ENCODE results near the gene PLPP6. TPM values are rescaled to one million over a fixed set of nuclear protein-coding genes. Genes with fewer than 3 reads are reported as not detected.

The PLPP6 gene
- total RNA-seq, 1 donor from 2014 or later = 6.1 TPM

GRCh38 chr9:4670591-4670990, 8.5 kb downstream of the PLPP6 start:
- DNase-seq (ENCODE audit: low read depth) (no peak), FAIRE-seq (no peak)
- Histone ChIP-seq H3K36me3 (ENCODE audit: control insufficient read depth, insufficient read depth, low read length) (no peaks in the 10 kb centered on the region), H3K27me3 (ENCODE audit: control insufficient read depth, insufficient read depth, low read length) (no peaks in the 10 kb centered on the region), H3K4me3 (ENCODE audit: low read depth, low read length) (no peak overlapping the region)
- TF ChIP-seq, protein P1, sequence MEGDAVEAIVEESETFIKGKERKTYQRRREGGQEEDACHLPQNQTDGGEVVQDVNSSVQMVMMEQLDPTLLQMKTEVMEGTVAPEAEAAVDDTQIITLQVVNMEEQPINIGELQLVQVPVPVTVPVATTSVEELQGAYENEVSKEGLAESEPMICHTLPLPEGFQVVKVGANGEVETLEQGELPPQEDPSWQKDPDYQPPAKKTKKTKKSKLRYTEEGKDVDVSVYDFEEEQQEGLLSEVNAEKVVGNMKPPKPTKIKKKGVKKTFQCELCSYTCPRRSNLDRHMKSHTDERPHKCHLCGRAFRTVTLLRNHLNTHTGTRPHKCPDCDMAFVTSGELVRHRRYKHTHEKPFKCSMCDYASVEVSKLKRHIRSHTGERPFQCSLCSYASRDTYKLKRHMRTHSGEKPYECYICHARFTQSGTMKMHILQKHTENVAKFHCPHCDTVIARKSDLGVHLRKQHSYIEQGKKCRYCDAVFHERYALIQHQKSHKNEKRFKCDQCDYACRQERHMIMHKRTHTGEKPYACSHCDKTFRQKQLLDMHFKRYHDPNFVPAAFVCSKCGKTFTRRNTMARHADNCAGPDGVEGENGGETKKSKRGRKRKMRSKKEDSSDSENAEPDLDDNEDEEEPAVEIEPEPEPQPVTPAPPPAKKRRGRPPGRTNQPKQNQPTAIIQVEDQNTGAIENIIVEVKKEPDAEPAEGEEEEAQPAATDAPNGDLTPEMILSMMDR (IDR thresholded peaks at IDR 0.05; ENCODE audit: insufficient read depth, low read length, severe bottlenecking) = no peak

- no peak for FAIRE-seq
- no peaks in the 10 kb centered on the region for H3K27me3 ChIP-seq (ENCODE audit: control insufficient read depth, insufficient read depth, low read length)
- DNase-seq (ENCODE audit: low read depth) = no peak
- no peaks in the 10 kb centered on the region for H3K36me3 ChIP-seq (ENCODE audit: control insufficient read depth, insufficient read depth, low read length)
- H3K4me3 ChIP-seq (ENCODE audit: low read depth, low read length) = no peak overlapping the region
- TF ChIP-seq, protein P1 (IDR thresholded peaks at IDR 0.05; ENCODE audit: insufficient read depth, low read length, severe bottlenecking) = no peak
Measured at GRCh38 chr9:4671737-4672136, 9.6 kb downstream of the PLPP6 start.

- TF ChIP-seq, protein P1 (IDR thresholded peaks at IDR 0.05; ENCODE audit: insufficient read depth, low read length, severe bottlenecking) = no peak
- H3K27me3 ChIP-seq (ENCODE audit: control insufficient read depth, insufficient read depth, low read length) = no peaks in the 10 kb centered on the region
- FAIRE-seq (no peak), DNase-seq (ENCODE audit: low read depth) (peak; percentile 74)
- no peak overlapping the region for H3K4me3 ChIP-seq (ENCODE audit: low read depth, low read length)
- H3K36me3 ChIP-seq (ENCODE audit: control insufficient read depth, insufficient read depth, low read length) = no peaks in the 10 kb centered on the region
Measured at GRCh38 chr9:4674783-4675182, 12.7 kb downstream of the PLPP6 start.

DNA sequence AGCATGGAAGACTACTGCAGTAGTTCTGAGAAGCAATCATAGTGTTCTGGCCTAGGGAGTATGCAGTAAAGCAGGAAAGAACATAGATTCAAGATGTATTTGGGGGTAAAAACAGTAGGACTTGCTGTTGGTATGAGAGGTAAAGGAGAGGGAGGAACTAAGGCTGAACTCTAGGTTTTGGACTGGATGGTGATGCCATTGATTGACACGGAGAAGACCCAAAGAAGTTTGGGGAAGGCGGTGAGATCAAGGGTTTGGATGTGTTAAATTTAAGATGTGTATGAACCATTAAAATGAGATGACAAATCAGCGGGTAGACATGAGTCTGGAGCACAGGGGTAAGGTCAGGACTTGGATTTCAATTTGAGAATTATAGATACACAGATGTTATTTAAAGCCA, 15.3 kb downstream of the PLPP6 start:
- H3K27me3 ChIP-seq (ENCODE audit: control insufficient read depth, insufficient read depth, low read length) = no peaks in the 10 kb centered on the region
- DNase-seq (ENCODE audit: low read depth) = no peak
- TF ChIP-seq, protein P1 (IDR thresholded peaks at IDR 0.05; ENCODE audit: insufficient read depth, low read length, severe bottlenecking) = no peak
- H3K4me3 ChIP-seq (ENCODE audit: low read depth, low read length) = no peak overlapping the region
- H3K36me3 ChIP-seq (ENCODE audit: control insufficient read depth, insufficient read depth, low read length) = no peaks in the 10 kb centered on the region
- FAIRE-seq = no peak

GRCh38 chr9:4678679-4679267, 16.7 kb downstream of the PLPP6 start:
- TF ChIP-seq, protein P1 (IDR thresholded peaks at IDR 0.05; ENCODE audit: insufficient read depth, low read length, severe bottlenecking) = no peak
- Histone ChIP-seq H3K4me3 (ENCODE audit: low read depth, low read length) (peak overlapping the region; percentile 58), H3K27me3 (ENCODE audit: control insufficient read depth, insufficient read depth, low read length) (no peaks in the 10 kb centered on the region), H3K36me3 (ENCODE audit: control insufficient read depth, insufficient read depth, low read length) (no peaks in the 10 kb centered on the region)
- DNase-seq (ENCODE audit: low read depth) (no peak), FAIRE-seq (no peak)
